GM12878 (cell line): ENCODE measurements around the gene HEYL. TPM values are rescaled to one million over a fixed set of nuclear protein-coding genes. Genes with fewer than 3 reads are reported as not detected.
A peak's percentile ranks its signal among the peaks of the same experiment; 100 is the strongest.

Experiments
- ATAC-seq: fragments of 200-7000 bp; cut with Tn5 transposase; 3 replicates; pipeline ENCODE4 v1.9.1; 2020; ENCODE audit warnings: mild to moderate bottlenecking, moderate library complexity
- BruUV-seq: library from RNA; stranded (reverse); fragments of 400-500 nt; replicated peaks from 2 replicates; lab custom pipeline; 2021; lab: Mats Ljungman, UMichigan
- CTCF ChIA-PET: fragments of 300-600 bp; sonication (Branson Sonifier 250); formaldehyde crosslinking; extraction: SDS; loops from one replicate; lab custom pipeline; 2021; ENCODE audit warnings: inconsistent platforms; lab: Yijun Ruan, JAX
- POLR2A ChIA-PET: fragments of 350-600 bp; formaldehyde crosslinking; extraction: SDS; loops from one replicate; lab custom pipeline; 2021; ENCODE audit warnings: inconsistent platforms; lab: Charles Lee
- RAD21 ChIA-PET: fragments of 300-600 bp; sonication (Branson Sonifier 250); formaldehyde crosslinking; loops from one replicate; lab custom pipeline; 2023; ENCODE audit warnings: antibody characterized with exemption; ENCODE audit not compliant: unreplicated experiment; lab: Charles Lee
- SMC1A ChIA-PET: fragments of 300-600 bp; sonication (Branson Sonifier 250); formaldehyde crosslinking; loops from one replicate; lab custom pipeline; 2023; ENCODE audit not compliant: unreplicated experiment, uncharacterized antibody; lab: Charles Lee
- DNase-seq: peaks from one replicate; pipeline ENCODE4 v3.0.0-alpha.2; 2011; ENCODE audit warnings: low read depth, low spot score
- FAIRE-seq: peaks from 3 replicates; lab custom pipeline; 2011; peaks lifted over from hg19 to GRCh38; lab: Jason Lieb, UNC
- H2AFZ ChIP-seq: 2 replicates; pipeline ENCODE4 v1.6.0; 2011; ENCODE audit warnings: low read depth, low read length, control low read depth; ENCODE audit not compliant: control insufficient read depth
- H3K27ac ChIP-seq: 2 replicates; pipeline ENCODE4 v1.5.1; 2011; ENCODE audit warnings: control low read depth; ENCODE audit not compliant: control insufficient read depth, insufficient read depth
- H3K27me3 ChIP-seq, 2 experiments: replicated peaks in 1 of 2; 2 replicates each; pipeline versions ENCODE4 v1.6.0 to v1.6.1; 2011; ENCODE audit warnings: low read length in 1 of 2; ENCODE audit not compliant: control insufficient read depth in 2 of 2, insufficient read depth in 2 of 2
- H3K36me3 ChIP-seq, 2 experiments: 2 replicates each; pipeline ENCODE4 v1.5.1; 2011; ENCODE audit warnings: low read length in 1 of 2; ENCODE audit not compliant: control insufficient read depth in 2 of 2, insufficient read depth in 2 of 2
- H3K4me1 ChIP-seq: 2 replicates; pipeline ENCODE4 v1.6.1; 2011; ENCODE audit warnings: mild to moderate bottlenecking, low read length, moderate library complexity, mixed read lengths; ENCODE audit not compliant: control insufficient read depth, insufficient read depth
- H3K4me2 ChIP-seq: 2 replicates; pipeline ENCODE4 v1.6.0; 2011; ENCODE audit warnings: control low read depth; ENCODE audit not compliant: control insufficient read depth, insufficient read depth
- H3K4me3 ChIP-seq: fragments of 200-600 bp; sonication (generic); 2 replicates; pipeline ENCODE4 v1.5.1; 2016
- H3K79me2 ChIP-seq: 2 replicates; pipeline ENCODE4 v1.6.0; 2011; ENCODE audit warnings: low read length; ENCODE audit not compliant: control insufficient read depth, insufficient read depth
- H3K9ac ChIP-seq: 2 replicates; pipeline ENCODE4 v1.8.0; 2011; ENCODE audit warnings: low read length, control low read depth, mixed read lengths; ENCODE audit not compliant: control insufficient read depth, insufficient read depth
- H3K9me3 ChIP-seq: replicated peaks from 3 replicates; pipeline ENCODE4 v1.5.1; 2011; ENCODE audit warnings: mild to moderate bottlenecking, low read length; ENCODE audit not compliant: control insufficient read depth, insufficient read depth
- H4K20me1 ChIP-seq: 2 replicates; pipeline ENCODE4 v1.6.0; 2011; ENCODE audit not compliant: control insufficient read depth, insufficient read depth
- BACH1 ChIP-seq: fragments of 450-650 bp; IDR thresholded peaks from 2 replicates; pipeline ENCODE4 v1.6.1; 2017; ENCODE audit warnings: mild to moderate bottlenecking, borderline replicate concordance
- BHLHE40 ChIP-seq, 2 experiments: fragments of 450-650 bp in 1 of 2; IDR thresholded peaks; 2 replicates each; pipeline ENCODE4 v1.6.1; 2011 to 2017; ENCODE audit warnings: low read depth in 2 of 2, borderline replicate concordance in 1 of 2, improper control_type of control experiment in 1 of 2, low read length in 1 of 2, mild to moderate bottlenecking in 1 of 2
- CBFB ChIP-seq: IDR thresholded peaks from 2 replicates; pipeline ENCODE4 v1.6.1; 2016; ENCODE audit warnings: antibody characterized with exemption, low read depth
- EP300 ChIP-seq, 2 experiments: fragments of 150-350 bp in 1 of 2; IDR thresholded peaks; 2 replicates each; pipeline ENCODE4 v1.6.1; 2011 to 2012; ENCODE audit warnings: low read depth in 2 of 2, low read length in 2 of 2, borderline replicate concordance in 1 of 2, improper control_type of control experiment in 1 of 2, inconsistent platforms in 1 of 2; ENCODE audit not compliant: control insufficient read depth in 1 of 2
- ETV6 ChIP-seq, 2 experiments: fragments of 450-650 bp in 1 of 2; IDR thresholded peaks in 1 of 2; conservative IDR thresholded peaks in 1 of 2; 2 replicates each; pipeline ENCODE4 v1.6.1; 2014; ENCODE audit warnings: antibody characterized with exemption in 1 of 2, borderline replicate concordance in 1 of 2, low read depth in 1 of 2, mild to moderate bottlenecking in 1 of 2, moderate library complexity in 1 of 2
- FOS ChIP-seq: IDR thresholded peaks from 3 replicates; pipeline ENCODE4 v1.6.1; 2011; ENCODE audit warnings: borderline replicate concordance; ENCODE audit not compliant: insufficient read length; ENCODE audit errors: extremely low read depth
- MEF2B ChIP-seq: fragments of 450-650 bp; IDR thresholded peaks from 2 replicates; pipeline ENCODE4 v1.6.1; 2018; ENCODE audit warnings: mild to moderate bottlenecking, moderate library complexity; ENCODE audit not compliant: partially characterized antibody, poor library complexity, severe bottlenecking
- MTA2 ChIP-seq: fragments of 450-650 bp; IDR thresholded peaks from 2 replicates; pipeline ENCODE4 v1.6.1; 2016; ENCODE audit warnings: low read depth, mild to moderate bottlenecking, moderate library complexity
- MYC ChIP-seq: IDR thresholded peaks from 2 replicates; pipeline ENCODE4 v1.6.1; 2011; ENCODE audit warnings: mild to moderate bottlenecking, low read length, moderate library complexity, inconsistent platforms; ENCODE audit not compliant: insufficient read depth, insufficient replicate concordance, insufficient read length, severe bottlenecking
- RAD51 ChIP-seq: fragments of 450-650 bp; IDR thresholded peaks from 2 replicates; pipeline ENCODE4 v1.6.1; 2016; ENCODE audit warnings: moderate library complexity, mild to moderate bottlenecking, inconsistent platforms
- SMAD5 ChIP-seq: IDR thresholded peaks from 2 replicates; pipeline ENCODE4 v1.6.1; 2016; ENCODE audit warnings: antibody characterized with exemption, low read depth
- SMARCA5 ChIP-seq: fragments of 450-650 bp; IDR thresholded peaks from 2 replicates; pipeline ENCODE4 v1.6.1; 2017; ENCODE audit warnings: mild to moderate bottlenecking
- SRF ChIP-seq, 2 experiments: IDR thresholded peaks; 2 replicates each; pipeline ENCODE4 v1.6.1; 2011; ENCODE audit warnings: low read depth in 2 of 2, low read length in 2 of 2, mild to moderate bottlenecking in 1 of 2, moderate library complexity in 1 of 2
- TAF1 ChIP-seq: IDR thresholded peaks from 2 replicates; pipeline ENCODE4 v1.6.1; 2011; ENCODE audit warnings: mild to moderate bottlenecking, low read depth, low read length, borderline replicate concordance
- TCF3 ChIP-seq: IDR thresholded peaks from 2 replicates; pipeline ENCODE4 v1.6.1; 2012; ENCODE audit warnings: low read depth, mild to moderate bottlenecking, low read length, borderline replicate concordance; ENCODE audit not compliant: insufficient read depth
- WGBS: methylation state at CpG from one replicate; pipeline ENCODE4 v1.1.6; 2016; ENCODE audit warnings: low lambda C conversion rate; ENCODE audit not compliant: insufficient replicate concordance, insufficient coverage; ENCODE audit errors: missing lambda C conversion rate; 5-methylcytosine and 5-hydroxymethylcytosine counted together
- in situ Hi-C: fragments of 300-500 bp; cut with MboI; formaldehyde crosslinking; loops from 9 replicates; pipeline ENCODE4 v1.14.3; 2018; ENCODE audit warnings: mixed read lengths
- intact Hi-C: fragments of 100-400 bp; cut with micrococcal nuclease; formaldehyde crosslinking; loops from one replicate; pipeline ENCODE4 v1.14.2; 2022; ENCODE audit not compliant: unreplicated experiment
- polyA plus RNA-seq, 11 experiments: library from polyadenylated mRNA; depleted of rRNA in 4 of 11; unstranded in 6 of 11; stranded (reverse) in 5 of 11; fragments of >200 nt; fragmentation: Nextera tagmentation in 4 of 11; fragmentation: Illumina TruSeq in 1 of 11; extraction: Ambion mirVana in 4 of 11; extraction: Trizol in 1 of 11; gene quantifications; 1 replicate in 1 of 11; 2 replicates in 10 of 11; pipeline versions ENCODE4 v1.2.1 to v1.2.3, GENCODE V29; 2011 to 2016; ENCODE audit warnings: inconsistent platforms in 2 of 11, missing spikeins in 2 of 11, low read depth in 1 of 11
- total RNA-seq, 4 experiments: library from RNA; depleted of rRNA in 3 of 4; stranded (reverse); fragments of >200 nt in 3 of 4; fragmentation: Illumina TruSeq in 1 of 4; extraction: Trizol in 1 of 4; gene quantifications; 2 replicates each; pipeline versions ENCODE4 v1.2.1 to v1.2.3, GENCODE V29; 2013 to 2021

Gene HEYL
- total and polyA plus RNA-seq, 10 of the 15 experiments (the other 5 are each of a cell fraction or from before 2014, with no cell fraction given): under 0.01 to 0.04 TPM; not detected in 8

- in situ Hi-C loops: no loop called here
- Histone ChIP-seq H3K4me3 (no peak overlapping the region), H3K27ac (no peak overlapping the region), H4K20me1 (no peaks in the 10 kb centered on the region), H2AFZ (no peak overlapping the region), H3K79me2 (no peaks in the 10 kb centered on the region), H3K4me2 (no peak overlapping the region), H3K4me1 (no peaks in the 10 kb centered on the region), H3K36me3 (no peaks in the 10 kb centered on the region), H3K9ac (no peak overlapping the region), H3K9me3 (no peaks in the 10 kb centered on the region), H3K27me3 (no peaks in the 10 kb centered on the region)
- RAD21 ChIA-PET: no interaction called here
- ATAC-seq (no peak), DNase-seq (no peak), FAIRE-seq (no peak)
- peak; percentile 79 for TF ChIP-seq BACH1
- TF ChIP-seq ETV6 (conservative IDR thresholded peaks at IDR 0.05 in 1 of 2, IDR thresholded peaks at IDR 0.05 in 1 of 2; ENCODE audit: borderline replicate concordance in 1 of 2, low read depth in 1 of 2): no peak
- POLR2A ChIA-PET: no interaction called here
- SMC1A ChIA-PET: no interaction called here
- intact Hi-C loops: no loop called here
- 76% methylated on average over 5 of the region's 8 CpGs for WGBS
- no TSS peak for BruUV-seq
- CTCF ChIA-PET: no interaction called here
Measured at GRCh38 chr1:39615086-39615673, 24.3 kb downstream of the HEYL start.

DNA sequence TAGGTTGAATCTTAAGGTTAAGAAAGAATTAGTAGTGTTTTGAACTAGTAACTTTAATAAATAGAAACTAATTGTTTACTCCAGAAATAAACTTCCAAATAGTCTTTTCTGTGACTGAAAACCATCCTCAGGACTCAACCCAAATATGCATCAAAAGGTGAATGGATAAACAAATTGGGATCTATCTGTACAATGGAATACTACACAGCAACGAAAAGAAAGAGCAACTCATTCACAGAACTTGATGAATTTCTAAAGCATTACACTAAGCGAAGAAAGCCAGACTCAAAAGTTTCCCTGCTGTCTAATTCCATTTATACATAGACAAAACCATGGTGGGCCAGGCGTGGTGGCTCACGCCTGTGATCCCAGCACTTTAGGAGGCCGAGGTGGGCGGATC lies 25.0 kb downstream of the HEYL start:
- RAD21 ChIA-PET: no interaction called here
- H3K27me3 ChIP-seq: no peaks in the 10 kb centered on the region
- DNase-seq: no peak
- H3K4me2 ChIP-seq: no peak overlapping the region
- ATAC-seq: no peak
- SMC1A ChIA-PET: no interaction called here
- H3K36me3 ChIP-seq: no peaks in the 10 kb centered on the region
- no peaks in the 10 kb centered on the region for H3K9me3 ChIP-seq
- no peaks in the 10 kb centered on the region for H3K4me1 ChIP-seq
- 53% methylated on average over 6 of the region's 6 CpGs for WGBS
- no peak for FAIRE-seq
- H4K20me1 ChIP-seq: no peaks in the 10 kb centered on the region
- POLR2A ChIA-PET: no interaction called here
- no peak overlapping the region for H3K27ac ChIP-seq
- CTCF ChIA-PET: interaction anchor here (11.5 kb wide), 1 partner anchor 42 kb away, joined by 312 read pairs; no protein-coding TSS in a partner anchor
- H2AFZ ChIP-seq: no peak overlapping the region
- in situ Hi-C loops: no loop called here
- H3K4me3 ChIP-seq: no peak overlapping the region
- H3K9ac ChIP-seq: no peak overlapping the region
- H3K79me2 ChIP-seq: no peaks in the 10 kb centered on the region
- BruUV-seq: no TSS peak
- intact Hi-C loops: no loop called here
- no peak for TF ChIP-seq SMARCA5
- no peak for TF ChIP-seq BHLHE40 (IDR thresholded peaks at IDR 0.05; ENCODE audit: borderline replicate concordance in 1 of 2, low read depth in 2 of 2, low read length in 1 of 2)
- TF ChIP-seq SRF (IDR thresholded peaks at IDR 0.05; ENCODE audit: low read depth in 2 of 2, low read length in 2 of 2): no peak
- no peak for TF ChIP-seq RAD51
- TF ChIP-seq EP300 (IDR thresholded peaks at IDR 0.05; ENCODE audit: borderline replicate concordance in 1 of 2, control insufficient read depth in 1 of 2, low read depth in 2 of 2, low read length in 2 of 2): no peak
- TF ChIP-seq MEF2B: no peak
- no peak for TF ChIP-seq FOS
- no peak for TF ChIP-seq SMAD5
- TF ChIP-seq TCF3: no peak
- no peak for TF ChIP-seq MTA2
- TF ChIP-seq CBFB: no peak
- no peak for TF ChIP-seq MYC
- TF ChIP-seq TAF1: no peak
